Coronary artery (tissue), 2 donors: ENCODE results near the gene CERS6.
A peak's percentile ranks its signal among the peaks of the same experiment; 100 is the strongest.
"Not testable (repeated sequence)": the region's sequence is repeated elsewhere in the genome, so short reads cannot be mapped to it uniquely, and the experiment has no call there.

Experiments used
- DNase-seq: peaks from one replicate; pipeline ENCODE4 v3.0.0-alpha.2; 2017; ENCODE audit warnings: low spot score
- H3K27ac ChIP-seq, 2 donors: fragments of 200-600 bp; sonication (generic); one replicate each; pipeline ENCODE4 v1.5.1; 2016 to 2019
- H3K4me3 ChIP-seq: fragments of 200-600 bp; sonication (generic); 2 replicates; pipeline ENCODE4 v1.5.1; 2016; ENCODE audit warnings: mild to moderate bottlenecking, moderate library complexity
- CTCF ChIP-seq: fragments of 200-600 bp; sonication (generic); IDR thresholded peaks from one replicate; pipeline ENCODE4 v1.5.1; 2019; ENCODE audit warnings: antibody characterized with exemption

CERS6 gene

GRCh38 chr2:168455645-168456520 lies at the start of gene CERS6:
TSS of gene CERS6 (plus strand) at chr2:168456272. CDS start at chr2:168456449, 177 bp downstream.
- no peak for TF ChIP-seq CTCF
- peak; percentile 97 for DNase-seq

GRCh38 chr2:168412301-168412700 lies 43.8 kb upstream of the CERS6 start:
- not testable (repeated sequence) for DNase-seq, H3K27ac ChIP-seq, H3K4me3 ChIP-seq

More at GRCh38 chr2:168455645-168456520, at the start of gene CERS6:
- peak within 1 kb of the TSS; percentile 97 for H3K4me3 ChIP-seq
- H3K27ac ChIP-seq: peak within 1 kb of the TSS; percentile 58 to 91

GRCh38 chr2:168413101-168413500 lies 43.0 kb upstream of the CERS6 start:
- not testable (repeated sequence) for H3K27ac ChIP-seq, H3K4me3 ChIP-seq, DNase-seq

- Histone ChIP-seq H3K27ac (no peak overlapping the region), H3K4me3 (no peak overlapping the region)
- TF ChIP-seq CTCF: no peak
- no peak for DNase-seq
These were observed 39.5 kb upstream of the CERS6 start for GRCh38 chr2:168416555-168416954.

GRCh38 chr2:168422584-168422983 lies 33.5 kb upstream of the CERS6 start:
- TF ChIP-seq CTCF: no peak
- Histone ChIP-seq H3K4me3 (no peak overlapping the region), H3K27ac (no peak overlapping the region)
- DNase-seq: no peak

- TF ChIP-seq CTCF: no peak
- Histone ChIP-seq H3K4me3 (no peak overlapping the region), H3K27ac (no peak overlapping the region)
- DNase-seq: no peak
These were observed 31.7 kb upstream of the CERS6 start for GRCh38 chr2:168424112-168424951.

- Histone ChIP-seq H3K4me3 (no peak overlapping the region), H3K27ac (no peak overlapping the region)
- DNase-seq: no peak
- TF ChIP-seq CTCF: no peak
These were observed 31.1 kb upstream of the CERS6 start for GRCh38 chr2:168424971-168425370.

- no peak for DNase-seq
- no peak for TF ChIP-seq CTCF
- Histone ChIP-seq H3K27ac (no peak overlapping the region), H3K4me3 (no peak overlapping the region)
These were observed 29.2 kb upstream of the CERS6 start for GRCh38 chr2:168426861-168427260.
